Osteoblast (primary cell): ENCODE measurements around the gene COG4. TPM values are rescaled to one million over a fixed set of nuclear protein-coding genes. Genes with fewer than 3 reads are reported as not detected.

Source experiments
- DNase-seq: peaks from one replicate; pipeline ENCODE4 v3.0.0; 2011; ENCODE audit warnings: low spot score, mixed read lengths; ENCODE audit not compliant: insufficient read length; ENCODE audit errors: missing footprints
- H2AFZ ChIP-seq: 2 replicates; pipeline ENCODE4 v1.6.0; 2011; ENCODE audit warnings: mild to moderate bottlenecking, low read length
- H3K27ac ChIP-seq: 2 replicates; pipeline ENCODE4 v1.5.1; 2011; ENCODE audit warnings: mild to moderate bottlenecking, low read depth, low read length, moderate library complexity
- H3K27me3 ChIP-seq: 2 replicates; pipeline ENCODE4 v1.6.0; 2012; ENCODE audit warnings: mild to moderate bottlenecking, control low read depth, inconsistent platforms, low read length, moderate library complexity; ENCODE audit not compliant: insufficient read depth
- H3K36me3 ChIP-seq: 2 replicates; pipeline ENCODE4 v1.5.1; 2011; ENCODE audit warnings: mild to moderate bottlenecking, low read length, control low read depth, moderate library complexity; ENCODE audit not compliant: insufficient read depth
- H3K4me1 ChIP-seq: 2 replicates; pipeline ENCODE4 v1.5.1; 2011; ENCODE audit warnings: mild to moderate bottlenecking, low read length, control low read depth, moderate library complexity; ENCODE audit not compliant: insufficient read depth
- H3K4me2 ChIP-seq: 2 replicates; pipeline ENCODE4 v1.6.0; 2011; ENCODE audit warnings: mild to moderate bottlenecking, low read length; ENCODE audit not compliant: insufficient read depth
- H3K4me3 ChIP-seq: fragments of 200-600 bp; sonication (generic); 3 replicates; pipeline ENCODE4 v1.5.1; 2012; ENCODE audit warnings: mild to moderate bottlenecking, low read length, inconsistent platforms; ENCODE audit not compliant: insufficient read depth
- H3K79me2 ChIP-seq: 2 replicates; pipeline ENCODE4 v1.6.0; 2012; ENCODE audit warnings: mild to moderate bottlenecking, low read length, control low read depth, inconsistent platforms; ENCODE audit not compliant: insufficient read depth
- H3K9me3 ChIP-seq: 2 replicates; pipeline ENCODE4 v1.5.1; 2011; ENCODE audit warnings: low read depth, low read length, control low read depth
- H4K20me1 ChIP-seq: 2 replicates; pipeline ENCODE4 v1.6.0; 2012; ENCODE audit warnings: mild to moderate bottlenecking, low read length, control low read depth; ENCODE audit not compliant: insufficient read depth
- total RNA-seq: library from RNA; depleted of rRNA; stranded (reverse); fragments of >200 nt; gene quantifications from 2 replicates; pipeline ENCODE4 v1.2.3, GENCODE V29; 2012
- TF ChIP-seq, protein P1 (sequence below): IDR thresholded peaks from 2 replicates; pipeline ENCODE4 v1.5.1; 2011; ENCODE audit warnings: mild to moderate bottlenecking, low read depth, low read length, moderate library complexity; ENCODE audit errors: extremely low read depth

The COG4 gene
- total RNA-seq, 1 donor, result 61.5 TPM

DNA sequence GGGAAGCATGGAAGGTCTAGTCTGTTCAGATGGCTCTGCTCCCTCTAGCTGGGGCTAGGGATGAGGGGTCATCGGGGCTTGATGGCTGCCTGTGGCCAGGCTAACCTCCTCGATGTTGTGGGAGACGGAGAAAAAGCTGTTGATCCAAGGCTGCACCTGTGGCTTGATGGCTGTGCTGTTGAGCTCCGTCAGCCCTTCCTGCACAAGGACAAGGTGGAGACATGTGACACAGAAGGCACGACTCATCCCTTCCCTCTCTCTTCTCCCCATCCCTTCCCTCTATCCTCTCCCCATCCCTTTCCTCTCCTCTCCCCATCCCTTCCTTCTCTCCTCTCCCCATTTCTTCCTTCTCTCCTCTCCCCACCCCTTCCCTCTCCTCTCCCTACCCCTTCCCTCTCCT lies 40.7 kb downstream of the COG4 start:
- TF ChIP-seq, protein P1, sequence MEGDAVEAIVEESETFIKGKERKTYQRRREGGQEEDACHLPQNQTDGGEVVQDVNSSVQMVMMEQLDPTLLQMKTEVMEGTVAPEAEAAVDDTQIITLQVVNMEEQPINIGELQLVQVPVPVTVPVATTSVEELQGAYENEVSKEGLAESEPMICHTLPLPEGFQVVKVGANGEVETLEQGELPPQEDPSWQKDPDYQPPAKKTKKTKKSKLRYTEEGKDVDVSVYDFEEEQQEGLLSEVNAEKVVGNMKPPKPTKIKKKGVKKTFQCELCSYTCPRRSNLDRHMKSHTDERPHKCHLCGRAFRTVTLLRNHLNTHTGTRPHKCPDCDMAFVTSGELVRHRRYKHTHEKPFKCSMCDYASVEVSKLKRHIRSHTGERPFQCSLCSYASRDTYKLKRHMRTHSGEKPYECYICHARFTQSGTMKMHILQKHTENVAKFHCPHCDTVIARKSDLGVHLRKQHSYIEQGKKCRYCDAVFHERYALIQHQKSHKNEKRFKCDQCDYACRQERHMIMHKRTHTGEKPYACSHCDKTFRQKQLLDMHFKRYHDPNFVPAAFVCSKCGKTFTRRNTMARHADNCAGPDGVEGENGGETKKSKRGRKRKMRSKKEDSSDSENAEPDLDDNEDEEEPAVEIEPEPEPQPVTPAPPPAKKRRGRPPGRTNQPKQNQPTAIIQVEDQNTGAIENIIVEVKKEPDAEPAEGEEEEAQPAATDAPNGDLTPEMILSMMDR, result no peak
- peaks cover 12% of the 10 kb centered on the region for H3K4me1 ChIP-seq
- peaks cover 34% of the 10 kb centered on the region for H3K36me3 ChIP-seq
- no peak for DNase-seq
- H3K27ac ChIP-seq, result peak overlapping the region; percentile 40
- no peaks in the 10 kb centered on the region for H3K27me3 ChIP-seq
- no peak overlapping the region for H3K4me3 ChIP-seq
- no peaks in the 10 kb centered on the region for H3K9me3 ChIP-seq
- H4K20me1 ChIP-seq, result no peaks in the 10 kb centered on the region
- no peaks in the 10 kb centered on the region for H3K79me2 ChIP-seq
- H3K4me2 ChIP-seq, result no peak overlapping the region
- H2AFZ ChIP-seq, result no peak overlapping the region

DNA sequence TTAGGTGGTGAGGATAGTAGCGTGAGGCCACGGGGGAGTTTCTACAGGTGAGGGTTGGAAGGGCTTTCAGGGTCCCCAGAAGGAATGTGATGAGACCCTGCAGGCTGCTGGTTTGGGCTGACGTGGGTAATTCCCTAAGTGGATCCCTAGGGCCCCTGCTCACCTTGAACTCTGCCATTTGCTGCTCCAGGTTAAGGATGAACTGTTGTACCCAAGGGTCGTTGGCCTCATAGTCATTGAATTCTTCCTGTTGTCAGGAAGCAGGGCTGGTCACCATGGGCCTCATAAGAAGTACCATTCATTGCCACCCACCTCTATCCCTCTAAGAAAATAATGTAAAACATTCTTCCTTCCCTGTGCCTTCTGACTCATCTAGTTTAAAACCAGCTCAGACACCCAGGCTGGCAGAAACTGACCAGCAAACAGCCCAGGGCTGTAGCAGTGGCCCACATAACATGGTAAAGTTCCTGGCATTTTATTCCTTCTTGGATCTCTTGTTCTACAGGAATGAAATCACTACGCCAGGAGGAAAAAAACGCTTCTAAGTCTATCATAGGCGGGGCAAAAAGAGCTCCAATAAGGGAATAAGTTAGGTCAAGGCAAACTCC lies 41.3 kb downstream of the COG4 start:
- Histone ChIP-seq H3K36me3 (peaks cover 35% of the 10 kb centered on the region), H3K27ac (peak overlapping the region; percentile 40), H3K4me1 (peaks cover 12% of the 10 kb centered on the region), H3K9me3 (no peaks in the 10 kb centered on the region), H3K4me2 (no peak overlapping the region), H3K4me3 (no peak overlapping the region), H3K79me2 (no peaks in the 10 kb centered on the region), H2AFZ (no peak overlapping the region), H4K20me1 (no peaks in the 10 kb centered on the region), H3K27me3 (no peaks in the 10 kb centered on the region)
- DNase-seq, result peak; percentile 98
- TF ChIP-seq, protein P1, result no peak

DNA sequence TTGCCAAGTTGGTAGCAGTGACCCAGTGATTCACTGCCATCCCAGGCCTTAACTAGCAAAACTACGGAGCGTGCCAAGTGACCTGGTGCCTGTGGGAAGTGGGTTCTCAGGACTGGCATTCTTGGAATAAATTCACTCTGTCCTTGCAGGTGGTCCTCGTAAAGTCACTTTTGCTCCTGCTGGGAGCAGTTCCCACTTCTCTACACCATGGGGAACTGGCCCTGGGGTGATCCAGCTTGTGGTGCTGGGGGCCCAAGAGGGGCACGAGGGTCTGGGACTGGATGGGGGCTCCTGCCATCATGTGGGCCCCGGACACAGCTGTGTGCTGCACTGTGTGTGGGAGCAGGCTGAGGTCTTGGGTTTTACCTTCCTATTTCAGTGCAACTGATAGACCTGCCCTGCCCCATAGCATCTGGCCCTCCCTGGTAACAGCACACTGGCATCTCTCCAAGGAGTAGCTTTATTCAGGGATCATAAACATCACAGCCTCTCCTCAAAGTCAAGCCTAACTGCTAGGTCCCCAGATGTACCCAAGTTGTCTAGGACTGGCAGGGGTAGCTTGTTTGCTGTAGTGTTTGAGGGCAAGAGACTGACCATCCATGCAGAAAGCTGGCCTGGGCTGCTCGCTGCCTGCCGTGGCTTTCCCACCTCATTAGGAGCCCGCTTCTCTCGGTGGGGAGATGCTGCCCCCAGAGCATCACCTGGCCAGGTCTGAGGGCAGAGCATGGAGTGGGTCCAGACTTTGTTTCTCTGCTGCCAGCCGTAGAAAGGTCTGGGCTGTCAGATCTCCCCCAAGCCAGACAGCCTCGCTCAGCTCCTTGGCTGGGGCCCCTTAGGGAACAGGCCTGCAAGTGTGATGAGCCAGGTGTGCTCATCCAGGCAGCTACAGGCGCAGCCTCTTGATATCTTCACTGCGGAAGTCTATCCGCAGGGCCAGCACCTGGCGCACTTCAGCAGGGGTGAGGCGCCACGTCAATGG lies 42.9 kb downstream of the COG4 start:
- Histone ChIP-seq H3K27me3 (no peaks in the 10 kb centered on the region), H3K36me3 (peaks cover 35% of the 10 kb centered on the region), H3K27ac (no peak overlapping the region), H3K4me1 (peaks cover 22% of the 10 kb centered on the region), H4K20me1 (no peaks in the 10 kb centered on the region), H3K4me2 (no peak overlapping the region), H2AFZ (no peak overlapping the region), H3K9me3 (no peaks in the 10 kb centered on the region), H3K79me2 (no peaks in the 10 kb centered on the region), H3K4me3 (no peak overlapping the region)
- DNase-seq, result peak; percentile 83
- TF ChIP-seq, protein P1, result no peak

DNA sequence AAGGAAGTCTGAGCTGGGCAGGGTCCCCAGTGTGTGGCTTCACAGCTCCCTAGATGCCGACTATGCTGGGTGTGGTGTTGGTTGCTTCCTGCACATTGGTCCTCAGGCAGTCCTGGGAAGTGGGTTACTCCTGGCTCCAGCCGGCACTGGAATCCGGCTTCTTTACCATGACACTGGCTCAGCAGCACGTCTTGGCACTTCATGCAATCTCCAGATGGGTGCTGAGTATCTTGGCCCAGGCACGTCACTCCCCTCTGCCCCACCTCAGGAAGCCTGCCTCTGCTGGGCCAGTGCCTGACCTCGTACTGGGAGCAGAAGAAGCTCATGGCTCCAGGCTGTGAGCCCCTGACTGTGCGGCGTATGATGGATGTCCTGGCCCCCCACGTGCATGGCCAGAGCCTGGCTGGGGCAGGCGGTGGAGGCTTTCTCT lies 44.4 kb downstream of the COG4 start:
- no peaks in the 10 kb centered on the region for H3K27me3 ChIP-seq
- no peaks in the 10 kb centered on the region for H3K79me2 ChIP-seq
- H3K36me3 ChIP-seq, result peaks cover 33% of the 10 kb centered on the region
- H3K9me3 ChIP-seq, result no peaks in the 10 kb centered on the region
- no peak overlapping the region for H3K4me2 ChIP-seq
- peak; percentile 90 for DNase-seq
- H3K4me1 ChIP-seq, result peaks cover 22% of the 10 kb centered on the region
- TF ChIP-seq, protein P1, result no peak
- no peaks in the 10 kb centered on the region for H4K20me1 ChIP-seq
- H3K4me3 ChIP-seq, result no peak overlapping the region
- no peak overlapping the region for H2AFZ ChIP-seq
- no peak overlapping the region for H3K27ac ChIP-seq
